ENCODE data around the gene ATP2C2.

DNA sequence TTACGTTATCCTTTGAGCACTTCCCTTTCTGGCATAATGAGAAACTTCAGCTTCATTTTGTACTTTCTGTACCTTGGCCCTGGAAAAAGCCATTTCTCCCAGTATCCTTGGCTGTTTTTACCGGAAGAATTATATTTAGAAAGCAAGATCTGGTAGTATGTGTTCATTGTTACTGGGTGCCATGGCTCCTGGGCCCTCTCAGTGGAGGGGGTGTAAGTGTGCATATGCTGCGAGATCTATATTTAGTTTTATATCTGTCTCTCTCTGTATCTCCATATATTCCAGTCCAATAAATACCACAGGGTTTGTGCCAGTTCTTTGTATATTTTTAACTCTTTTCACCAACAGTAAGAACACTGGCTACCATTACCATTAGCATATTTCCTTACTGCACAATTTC is 17.7 kb downstream of the ATP2C2 start:
- TF ChIP-seq, protein P1, sequence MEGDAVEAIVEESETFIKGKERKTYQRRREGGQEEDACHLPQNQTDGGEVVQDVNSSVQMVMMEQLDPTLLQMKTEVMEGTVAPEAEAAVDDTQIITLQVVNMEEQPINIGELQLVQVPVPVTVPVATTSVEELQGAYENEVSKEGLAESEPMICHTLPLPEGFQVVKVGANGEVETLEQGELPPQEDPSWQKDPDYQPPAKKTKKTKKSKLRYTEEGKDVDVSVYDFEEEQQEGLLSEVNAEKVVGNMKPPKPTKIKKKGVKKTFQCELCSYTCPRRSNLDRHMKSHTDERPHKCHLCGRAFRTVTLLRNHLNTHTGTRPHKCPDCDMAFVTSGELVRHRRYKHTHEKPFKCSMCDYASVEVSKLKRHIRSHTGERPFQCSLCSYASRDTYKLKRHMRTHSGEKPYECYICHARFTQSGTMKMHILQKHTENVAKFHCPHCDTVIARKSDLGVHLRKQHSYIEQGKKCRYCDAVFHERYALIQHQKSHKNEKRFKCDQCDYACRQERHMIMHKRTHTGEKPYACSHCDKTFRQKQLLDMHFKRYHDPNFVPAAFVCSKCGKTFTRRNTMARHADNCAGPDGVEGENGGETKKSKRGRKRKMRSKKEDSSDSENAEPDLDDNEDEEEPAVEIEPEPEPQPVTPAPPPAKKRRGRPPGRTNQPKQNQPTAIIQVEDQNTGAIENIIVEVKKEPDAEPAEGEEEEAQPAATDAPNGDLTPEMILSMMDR (conservative IDR thresholded peaks at IDR 0.05; ENCODE audit: low read depth, low read length), result no peak
- TF ChIP-seq EZH2 (IDR thresholded peaks at IDR 0.05; ENCODE audit: borderline replicate concordance, low read depth, low read length, poor library complexity, severe bottlenecking), result no peak
